Bronchial epithelial cell (primary cell): ENCODE results near the gene TMEM237. TPM values are rescaled to one million over a fixed set of nuclear protein-coding genes. Genes with fewer than 3 reads are reported as not detected.

Experiments
- DNase-seq: peaks from one replicate; pipeline ENCODE4 v3.0.0-alpha.2; 2010; ENCODE audit warnings: low read depth
- FAIRE-seq: peaks from 2 replicates; lab custom pipeline; 2011; peaks lifted over from hg19 to GRCh38; lab: Jason Lieb, UNC
- H3K27me3 ChIP-seq: 2 replicates; pipeline ENCODE4 v1.5.1; 2011; ENCODE audit warnings: low read length; ENCODE audit not compliant: control insufficient read depth, insufficient read depth
- H3K36me3 ChIP-seq: 2 replicates; pipeline ENCODE4 v1.5.1; 2011; ENCODE audit warnings: low read length; ENCODE audit not compliant: control insufficient read depth, insufficient read depth
- H3K4me3 ChIP-seq: 2 replicates; pipeline ENCODE4 v1.5.1; 2011; ENCODE audit warnings: mild to moderate bottlenecking, low read depth, low read length, control low read depth
- total RNA-seq: library from RNA; depleted of rRNA; stranded (reverse); fragments of >200 nt; gene quantifications from 2 replicates; pipeline ENCODE4 v1.2.1, GENCODE V29; 2014
- TF ChIP-seq, protein P1 (sequence below): IDR thresholded peaks from 2 replicates; pipeline ENCODE4 v1.5.1; 2011; ENCODE audit warnings: mild to moderate bottlenecking, moderate library complexity, low read length, control low read depth, inconsistent platforms; ENCODE audit not compliant: insufficient read depth, severe bottlenecking

The TMEM237 gene, protein sequence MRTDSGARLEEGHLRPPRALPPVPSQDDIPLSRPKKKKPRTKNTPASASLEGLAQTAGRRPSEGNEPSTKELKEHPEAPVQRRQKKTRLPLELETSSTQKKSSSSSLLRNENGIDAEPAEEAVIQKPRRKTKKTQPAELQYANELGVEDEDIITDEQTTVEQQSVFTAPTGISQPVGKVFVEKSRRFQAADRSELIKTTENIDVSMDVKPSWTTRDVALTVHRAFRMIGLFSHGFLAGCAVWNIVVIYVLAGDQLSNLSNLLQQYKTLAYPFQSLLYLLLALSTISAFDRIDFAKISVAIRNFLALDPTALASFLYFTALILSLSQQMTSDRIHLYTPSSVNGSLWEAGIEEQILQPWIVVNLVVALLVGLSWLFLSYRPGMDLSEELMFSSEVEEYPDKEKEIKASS
- total RNA-seq, result 20.2 and 21.1 TPM in 2 replicates

DNA sequence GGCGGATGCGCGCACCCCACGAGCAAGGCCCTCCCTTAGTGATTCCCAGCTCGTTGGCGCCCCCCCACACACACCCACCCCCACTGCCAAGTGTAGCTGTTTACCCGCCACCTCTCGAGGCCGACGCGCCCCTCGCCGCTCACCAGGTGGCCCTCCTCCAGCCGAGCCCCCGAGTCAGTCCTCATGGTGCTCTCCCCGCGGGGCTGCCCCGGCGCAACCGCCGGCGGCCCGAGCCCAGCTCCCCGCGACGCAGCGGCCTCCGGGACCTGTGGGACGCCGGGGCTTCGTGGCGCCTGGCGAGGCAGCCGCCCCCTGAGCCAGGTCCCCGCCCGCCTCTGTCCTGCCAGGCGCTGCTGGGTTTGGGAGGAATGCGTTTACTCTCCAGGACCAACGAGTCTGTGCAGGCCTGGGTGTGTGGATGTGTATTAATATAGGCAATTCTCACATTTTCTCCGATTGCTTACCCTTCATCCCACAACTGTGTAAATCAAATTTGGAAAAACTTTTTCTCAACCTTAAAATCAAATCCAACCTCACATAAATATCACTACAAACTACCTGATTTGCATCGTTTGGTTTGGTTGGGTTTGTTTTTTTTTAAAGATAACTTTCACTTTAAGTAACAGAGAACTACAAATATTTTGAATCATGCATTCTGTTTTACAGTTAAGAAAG, at the start of gene TMEM237:
TMEM237 (minus strand) TSS at position 288 of the 675 bp plus-strand sequence; CDS start at position 185, 103 bp downstream.
- TF ChIP-seq, protein P1, sequence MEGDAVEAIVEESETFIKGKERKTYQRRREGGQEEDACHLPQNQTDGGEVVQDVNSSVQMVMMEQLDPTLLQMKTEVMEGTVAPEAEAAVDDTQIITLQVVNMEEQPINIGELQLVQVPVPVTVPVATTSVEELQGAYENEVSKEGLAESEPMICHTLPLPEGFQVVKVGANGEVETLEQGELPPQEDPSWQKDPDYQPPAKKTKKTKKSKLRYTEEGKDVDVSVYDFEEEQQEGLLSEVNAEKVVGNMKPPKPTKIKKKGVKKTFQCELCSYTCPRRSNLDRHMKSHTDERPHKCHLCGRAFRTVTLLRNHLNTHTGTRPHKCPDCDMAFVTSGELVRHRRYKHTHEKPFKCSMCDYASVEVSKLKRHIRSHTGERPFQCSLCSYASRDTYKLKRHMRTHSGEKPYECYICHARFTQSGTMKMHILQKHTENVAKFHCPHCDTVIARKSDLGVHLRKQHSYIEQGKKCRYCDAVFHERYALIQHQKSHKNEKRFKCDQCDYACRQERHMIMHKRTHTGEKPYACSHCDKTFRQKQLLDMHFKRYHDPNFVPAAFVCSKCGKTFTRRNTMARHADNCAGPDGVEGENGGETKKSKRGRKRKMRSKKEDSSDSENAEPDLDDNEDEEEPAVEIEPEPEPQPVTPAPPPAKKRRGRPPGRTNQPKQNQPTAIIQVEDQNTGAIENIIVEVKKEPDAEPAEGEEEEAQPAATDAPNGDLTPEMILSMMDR, result no peak
- Histone ChIP-seq H3K36me3 (peaks cover 3% of the 10 kb centered on the region), H3K27me3 (no peaks in the 10 kb centered on the region), H3K4me3 (peak within 1 kb of the TSS; percentile 86)
- FAIRE-seq (no peak), DNase-seq (peak; percentile 65)

DNA sequence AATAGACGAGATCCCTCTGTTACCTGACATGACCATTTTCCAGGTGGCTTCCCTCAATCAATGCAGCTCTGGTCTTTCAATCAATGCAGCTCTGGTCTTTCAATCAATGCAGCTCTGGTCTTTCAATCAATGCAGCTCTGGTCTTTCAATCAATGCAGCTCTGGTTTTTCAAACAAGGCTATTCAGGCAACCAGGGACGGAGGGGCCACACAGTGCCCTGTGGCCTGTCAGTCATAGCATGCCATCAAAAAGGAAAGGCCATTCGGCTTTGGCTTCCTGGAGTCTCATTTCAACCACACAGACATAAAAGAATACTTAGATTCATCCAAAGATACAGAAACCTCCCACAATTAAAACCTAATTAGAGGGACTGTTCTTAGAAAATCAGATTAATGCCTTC, 41.9 kb upstream of the TMEM237 start:
- TF ChIP-seq, protein P1, result no peak
- H3K27me3 ChIP-seq, result no peaks in the 10 kb centered on the region
- no peaks in the 10 kb centered on the region for H3K36me3 ChIP-seq
- DNase-seq (no peak), FAIRE-seq (no peak)
- H3K4me3 ChIP-seq, result no peak overlapping the region

DNA sequence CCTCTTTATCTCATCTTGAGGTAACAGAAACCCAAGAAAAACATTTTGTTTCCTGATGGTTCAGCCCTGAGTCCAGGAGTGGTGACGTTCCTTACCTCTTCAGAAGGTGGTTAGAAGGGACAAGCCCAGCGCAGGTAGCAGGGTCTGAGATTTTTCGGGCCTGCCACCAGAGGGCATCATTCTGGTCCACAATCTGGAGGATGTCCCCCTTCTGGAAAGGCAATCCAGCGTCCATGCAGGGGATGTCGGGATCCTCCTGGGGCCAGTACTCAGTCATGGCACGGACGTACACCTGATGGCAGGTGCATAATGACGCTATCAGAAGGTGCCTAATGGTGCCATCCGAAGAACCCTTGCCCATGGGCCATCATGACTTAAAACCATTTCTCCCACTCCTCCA, 37.4 kb upstream of the TMEM237 start:
- TF ChIP-seq, protein P1, result peak; percentile 47
- no peak for FAIRE-seq
- Histone ChIP-seq H3K36me3 (no peaks in the 10 kb centered on the region), H3K4me3 (no peak overlapping the region), H3K27me3 (no peaks in the 10 kb centered on the region)
- DNase-seq, result peak; percentile 11

DNA sequence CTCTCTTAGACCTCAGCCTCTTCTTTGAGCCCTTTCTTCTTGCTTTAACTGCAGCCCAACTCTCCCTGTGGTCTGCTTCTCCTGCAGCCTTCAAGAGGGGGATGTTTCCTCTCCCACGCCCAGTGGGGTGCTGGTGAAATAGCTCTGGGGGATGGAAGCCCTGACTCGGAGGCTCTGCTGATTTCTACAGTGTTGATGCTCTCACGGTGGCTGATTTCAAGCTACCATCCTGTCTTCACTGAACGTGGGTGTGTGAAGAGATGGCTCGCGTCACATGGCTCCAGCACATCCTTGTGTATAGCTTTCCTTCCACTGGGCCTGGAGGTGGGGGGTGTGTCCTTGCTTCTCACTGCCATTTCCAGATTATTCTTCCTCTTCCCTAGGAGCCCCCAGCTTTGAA, 35.1 kb upstream of the TMEM237 start:
- DNase-seq (no peak), FAIRE-seq (no peak)
- no peaks in the 10 kb centered on the region for H3K36me3 ChIP-seq
- TF ChIP-seq, protein P1, result no peak
- no peak overlapping the region for H3K4me3 ChIP-seq
- no peaks in the 10 kb centered on the region for H3K27me3 ChIP-seq

DNA sequence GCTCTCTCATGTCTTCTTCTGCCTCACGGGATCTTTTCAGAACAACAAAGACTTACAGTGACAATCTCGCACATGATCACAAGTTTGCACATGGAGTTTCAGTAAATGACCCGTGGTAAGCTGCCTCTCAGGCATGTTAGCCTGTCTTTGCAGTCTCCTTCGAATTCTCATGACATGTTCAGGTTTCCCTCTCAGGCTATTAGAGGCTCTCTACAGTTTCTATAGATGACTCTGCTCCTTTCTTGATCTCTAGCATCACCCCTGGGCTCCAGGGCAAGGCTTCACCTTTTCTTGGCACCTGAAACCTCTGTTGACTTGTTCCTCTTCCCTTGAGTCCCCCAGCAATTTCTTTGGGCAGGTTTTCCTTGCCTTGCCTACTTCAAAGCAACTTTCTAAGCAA, 32.2 kb upstream of the TMEM237 start:
- Histone ChIP-seq H3K27me3 (no peaks in the 10 kb centered on the region), H3K36me3 (no peaks in the 10 kb centered on the region), H3K4me3 (no peak overlapping the region)
- TF ChIP-seq, protein P1, result no peak
- no peak for DNase-seq
- no peak for FAIRE-seq
